Keratinocyte (primary cell): ENCODE measurements around the gene HOXD10. TPM values are rescaled to one million over a fixed set of nuclear protein-coding genes. Genes with fewer than 3 reads are reported as not detected.

Experiments
- DNase-seq: peaks from one replicate; pipeline ENCODE4 v3.0.0-alpha.2; 2011; ENCODE audit warnings: low read depth, missing footprints, low spot score
- FAIRE-seq: peaks from 2 replicates; lab custom pipeline; 2011; peaks lifted over from hg19 to GRCh38; lab: Jason Lieb, UNC
- H2AFZ ChIP-seq: 2 replicates; pipeline ENCODE4 v1.6.0; 2012; ENCODE audit warnings: low read length, control low read depth, inconsistent platforms; ENCODE audit not compliant: control insufficient read depth
- H3K27ac ChIP-seq: 2 replicates; pipeline ENCODE4 v1.5.1; 2011; ENCODE audit warnings: low read length; ENCODE audit not compliant: control insufficient read depth, insufficient read depth
- H3K27me3 ChIP-seq: 3 replicates; pipeline ENCODE4 v1.6.0; 2011; ENCODE audit warnings: low read length; ENCODE audit not compliant: control insufficient read depth, insufficient read depth; ENCODE audit errors: extremely low read depth
- H3K36me3 ChIP-seq, 2 experiments: 2 replicates in 1 of 2; 3 replicates in 1 of 2; pipeline ENCODE4 v1.5.1; 2011; ENCODE audit warnings: low read length in 2 of 2, mild to moderate bottlenecking in 1 of 2; ENCODE audit not compliant: control insufficient read depth in 2 of 2, insufficient read depth in 2 of 2; ENCODE audit errors: extremely low read depth in 1 of 2
- H3K4me1 ChIP-seq: 3 replicates; pipeline ENCODE4 v1.5.1; 2011; ENCODE audit warnings: low read length; ENCODE audit not compliant: control insufficient read depth, insufficient read depth; ENCODE audit errors: extremely low read depth
- H3K4me2 ChIP-seq: 3 replicates; pipeline ENCODE4 v1.6.0; 2011; ENCODE audit warnings: low read depth, low read length; ENCODE audit not compliant: control insufficient read depth, insufficient read depth; ENCODE audit errors: extremely low read depth
- H3K4me3 ChIP-seq, 3 experiments: fragments of 200-600 bp in 1 of 3; sonication (generic) in 1 of 3; 2 replicates in 2 of 3; 3 replicates in 1 of 3; pipeline ENCODE4 v1.5.1; 2011 to 2016; ENCODE audit warnings: low read length in 3 of 3, mild to moderate bottlenecking in 3 of 3, control low read depth in 2 of 3, inconsistent platforms in 1 of 3, low read depth in 1 of 3, mixed read lengths in 1 of 3, mixed run types in 1 of 3, moderate library complexity in 1 of 3; ENCODE audit not compliant: control insufficient read depth in 2 of 3, insufficient read depth in 2 of 3; ENCODE audit errors: extremely low read depth in 1 of 3
- H3K79me2 ChIP-seq: 2 replicates; pipeline ENCODE4 v1.6.0; 2012; ENCODE audit warnings: low read length; ENCODE audit not compliant: control insufficient read depth, insufficient read depth
- H3K9ac ChIP-seq: 3 replicates; pipeline ENCODE4 v1.6.0; 2011; ENCODE audit warnings: low read length; ENCODE audit not compliant: control insufficient read depth, insufficient read depth; ENCODE audit errors: extremely low read depth
- H3K9me1 ChIP-seq: 3 replicates; pipeline ENCODE4 v1.6.0; 2011; ENCODE audit warnings: low read length; ENCODE audit not compliant: control insufficient read depth, insufficient read depth; ENCODE audit errors: extremely low read depth
- H3K9me3 ChIP-seq: 2 replicates; pipeline ENCODE4 v1.5.1; 2012; ENCODE audit warnings: low read depth, low read length; ENCODE audit not compliant: control insufficient read depth
- H4K20me1 ChIP-seq: 3 replicates; pipeline ENCODE4 v1.6.0; 2011; ENCODE audit warnings: low read length; ENCODE audit not compliant: control insufficient read depth, insufficient read depth; ENCODE audit errors: extremely low read depth
- CTCF ChIP-seq, 3 experiments: IDR thresholded peaks in 1 of 3; conservative IDR thresholded peaks in 1 of 3; optimal IDR thresholded peaks in 1 of 3; 2 replicates in 2 of 3; 3 replicates in 1 of 3; pipeline versions ENCODE3 to v1.5.1; 2011; ENCODE audit warnings: low read length in 3 of 3, mild to moderate bottlenecking in 3 of 3, moderate library complexity in 2 of 3, control low read depth in 1 of 3, inconsistent platforms in 1 of 3; ENCODE audit not compliant: insufficient read depth in 2 of 3; ENCODE audit errors: extremely low read depth in 1 of 3
- EZH2 ChIP-seq: IDR thresholded peaks from one replicate; pipeline ENCODE4 v1.6.1; 2012; ENCODE audit warnings: inconsistent platforms, mild to moderate bottlenecking, low read length, moderate library complexity
- dilution Hi-C: fragments of 300-500 bp; cut with MboI; formaldehyde crosslinking; loops from one replicate; pipeline ENCODE4 v1.7.0; 2020; ENCODE audit warnings: low sequenced_read_pairs; ENCODE audit not compliant: extremely low pct_ligation_motif_present
- polyA plus RNA-seq, 5 experiments: library from polyadenylated mRNA; depleted of rRNA in 3 of 5; stranded (reverse) in 3 of 5; stranded (forward) in 1 of 5; unstranded in 1 of 5; fragments of >200 nt; gene quantifications; 1 replicate in 1 of 5; 2 replicates in 3 of 5; 3 replicates in 1 of 5; pipeline versions ENCODE4 v1.2.1 to v1.2.3, GENCODE V29; 2011 to 2012; ENCODE audit warnings: missing spikeins in 2 of 5, low read depth in 1 of 5, low replicate concordance in 1 of 5

HOXD10 gene
- polyA plus RNA-seq, 1 donor (not counting 4 experiments of a cell fraction or from before 2014, with no cell fraction given), result not detected

DNA sequence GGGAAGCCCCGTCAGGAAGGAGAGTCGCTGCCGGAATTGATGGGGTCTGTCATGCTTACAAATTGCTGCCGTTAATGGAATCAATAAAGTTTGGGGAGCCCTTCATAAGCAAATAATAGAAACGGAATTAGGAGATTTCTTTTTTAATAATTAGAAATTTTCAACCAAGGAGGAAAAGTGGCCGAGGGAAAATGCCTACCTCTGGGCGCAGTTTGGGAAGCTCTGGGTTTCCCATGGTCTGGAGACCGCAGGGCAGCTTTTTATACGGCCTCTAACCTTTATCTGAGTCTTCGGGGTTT lies 34.1 kb upstream of the HOXD10 start:
- Histone ChIP-seq H2AFZ (no peak overlapping the region), H3K27me3 (peaks cover 92% of the 10 kb centered on the region), H3K9ac (no peak overlapping the region), H3K79me2 (no peaks in the 10 kb centered on the region), H3K4me3 (no peak overlapping the region), H3K27ac (no peak overlapping the region), H3K4me1 (no peaks in the 10 kb centered on the region), H3K9me1 (no peaks in the 10 kb centered on the region), H3K4me2 (no peak overlapping the region), H3K36me3 (no peaks in the 10 kb centered on the region), H3K9me3 (peaks cover 18% of the 10 kb centered on the region), H4K20me1 (no peaks in the 10 kb centered on the region)
- TF ChIP-seq EZH2 (peak; percentile 55), CTCF (optimal IDR thresholded peaks at IDR 0.05 in 1 of 3, IDR thresholded peaks at IDR 0.05 in 1 of 3, conservative IDR thresholded peaks at IDR 0.05 in 1 of 3; ENCODE audit: extremely low read depth in 1 of 3, insufficient read depth in 2 of 3, low read length in 3 of 3) (no peak)
- dilution Hi-C loops, result no loop called here
- FAIRE-seq (no peak), DNase-seq (no peak)

DNA sequence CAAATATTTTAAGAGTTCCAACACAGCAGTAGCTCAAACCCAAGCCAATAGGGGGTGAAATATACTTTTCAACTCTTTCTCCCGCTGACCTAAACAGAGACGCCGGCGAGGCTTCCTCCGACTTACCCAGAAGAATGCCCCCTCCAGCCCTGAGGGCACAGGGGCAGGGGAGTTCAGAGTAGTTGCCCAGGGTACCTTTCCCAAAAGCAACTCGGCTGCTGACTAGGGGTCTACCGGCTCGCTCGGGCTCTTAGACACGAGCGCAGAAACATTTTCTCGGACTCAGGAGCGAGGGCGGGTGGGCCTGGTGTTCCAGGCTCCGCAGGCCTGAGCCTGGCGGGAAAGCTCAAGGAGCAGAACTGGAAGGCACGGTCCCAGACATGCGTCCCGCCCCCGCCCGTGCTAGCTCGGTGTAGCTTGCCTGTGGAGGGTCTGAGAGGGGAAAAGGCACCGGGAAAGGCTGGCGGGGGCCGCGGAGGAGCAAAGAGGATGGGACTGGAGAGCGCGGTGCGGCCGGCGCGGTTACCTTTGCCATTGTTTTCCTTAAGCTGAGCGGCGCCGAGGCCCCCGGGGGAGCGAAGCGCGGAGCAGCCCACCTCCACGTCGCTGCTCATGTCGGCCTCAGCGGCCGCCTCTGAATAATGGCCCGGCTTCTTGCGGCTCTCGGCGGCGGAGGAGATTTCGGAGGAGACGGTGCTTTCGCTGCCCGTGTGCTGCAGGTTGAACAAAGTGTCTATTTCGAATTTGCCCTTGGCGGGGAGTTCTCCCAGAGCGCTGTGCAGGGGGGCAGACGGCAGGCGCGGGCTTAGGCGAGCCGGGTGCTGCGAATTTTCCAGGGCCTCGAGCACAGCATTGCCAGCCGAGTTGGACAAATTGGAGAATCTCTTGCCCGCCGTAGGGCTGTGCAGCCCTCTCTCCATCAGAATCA lies 33.5 kb upstream of the HOXD10 start:
- H4K20me1 ChIP-seq, result no peaks in the 10 kb centered on the region
- no peak overlapping the region for H3K4me3 ChIP-seq
- H2AFZ ChIP-seq, result no peak overlapping the region
- no peak overlapping the region for H3K27ac ChIP-seq
- H3K9ac ChIP-seq, result no peak overlapping the region
- no peaks in the 10 kb centered on the region for H3K4me1 ChIP-seq
- DNase-seq, result no peak
- peaks cover 18% of the 10 kb centered on the region for H3K9me3 ChIP-seq
- H3K36me3 ChIP-seq, result no peaks in the 10 kb centered on the region
- TF ChIP-seq CTCF (optimal IDR thresholded peaks at IDR 0.05 in 1 of 3, IDR thresholded peaks at IDR 0.05 in 1 of 3, conservative IDR thresholded peaks at IDR 0.05 in 1 of 3; ENCODE audit: extremely low read depth in 1 of 3, insufficient read depth in 2 of 3, low read length in 3 of 3) (no peak), EZH2 (peak; percentile 29)
- dilution Hi-C loops, result no loop called here
- FAIRE-seq, result no peak
- H3K9me1 ChIP-seq, result no peaks in the 10 kb centered on the region
- peaks cover 98% of the 10 kb centered on the region for H3K27me3 ChIP-seq
- H3K4me2 ChIP-seq, result no peak overlapping the region
- H3K79me2 ChIP-seq, result no peaks in the 10 kb centered on the region
